Astrocyte (in vitro differentiated cells and primary cell): ENCODE data around the gene ATP13A2. TPM values are rescaled to one million over a fixed set of nuclear protein-coding genes. Genes with fewer than 3 reads are reported as not detected.

Experiments used
- DNase-seq: peaks from one replicate; pipeline ENCODE4 v3.0.0-alpha.2; 2010; ENCODE audit warnings: low read depth
- FAIRE-seq: peaks from 2 replicates; lab custom pipeline; 2011; peaks lifted over from hg19 to GRCh38; lab: Jason Lieb, UNC
- H2AFZ ChIP-seq: 2 replicates; pipeline ENCODE4 v1.6.0; 2012; ENCODE audit warnings: low read depth, low read length, inconsistent platforms
- H3K27ac ChIP-seq: 2 replicates; pipeline ENCODE4 v1.5.1; 2011; ENCODE audit warnings: low read depth, low read length, inconsistent platforms
- H3K27me3 ChIP-seq: 2 replicates; pipeline ENCODE4 v1.6.0; 2011; ENCODE audit warnings: low read length, inconsistent platforms; ENCODE audit not compliant: insufficient read depth
- H3K36me3 ChIP-seq: 2 replicates; pipeline ENCODE4 v1.5.1; 2011; ENCODE audit warnings: low read length, inconsistent platforms; ENCODE audit not compliant: insufficient read depth
- H3K4me1 ChIP-seq: 2 replicates; pipeline ENCODE4 v1.5.1; 2011; ENCODE audit warnings: low read length, inconsistent platforms; ENCODE audit not compliant: insufficient read depth
- H3K4me2 ChIP-seq: 2 replicates; pipeline ENCODE4 v1.6.0; 2012; ENCODE audit warnings: low read length, inconsistent platforms
- H3K4me3 ChIP-seq: 2 replicates; pipeline ENCODE4 v1.5.1; 2011; ENCODE audit warnings: low read depth, mild to moderate bottlenecking, low read length, inconsistent platforms; ENCODE audit not compliant: insufficient read depth
- H3K79me2 ChIP-seq: 2 replicates; pipeline ENCODE4 v1.6.0; 2012; ENCODE audit warnings: mild to moderate bottlenecking, low read length, inconsistent platforms; ENCODE audit not compliant: insufficient read depth
- H3K9ac ChIP-seq: 2 replicates; pipeline ENCODE4 v1.6.0; 2012; ENCODE audit warnings: mild to moderate bottlenecking, low read length, inconsistent platforms
- H3K9me3 ChIP-seq: 2 replicates; pipeline ENCODE4 v1.5.1; 2012; ENCODE audit warnings: low read depth, mild to moderate bottlenecking, low read length, inconsistent platforms; ENCODE audit not compliant: insufficient read depth
- H4K20me1 ChIP-seq: 2 replicates; pipeline ENCODE4 v1.6.0; 2012; ENCODE audit warnings: low read length, inconsistent platforms; ENCODE audit not compliant: insufficient read depth
- H3K27ac Mint-ChIP-seq: one replicate; pipeline ENCODE4 v1.8.0; 2021; ENCODE audit warnings: mild to moderate bottlenecking, mixed read lengths; ENCODE audit not compliant: unreplicated experiment
- H3K27me3 Mint-ChIP-seq: one replicate; pipeline ENCODE4 v1.8.0; 2021; ENCODE audit warnings: low read depth, mixed read lengths; ENCODE audit not compliant: unreplicated experiment
- H3K36me3 Mint-ChIP-seq: one replicate; pipeline ENCODE4 v1.8.0; 2021; ENCODE audit warnings: low read depth, mixed read lengths; ENCODE audit not compliant: unreplicated experiment
- H3K4me1 Mint-ChIP-seq: one replicate; pipeline ENCODE4 v1.8.0; 2021; ENCODE audit warnings: low read depth, mixed read lengths; ENCODE audit not compliant: unreplicated experiment
- H3K4me3 Mint-ChIP-seq: one replicate; pipeline ENCODE4 v1.8.0; 2021; ENCODE audit warnings: mild to moderate bottlenecking, moderate library complexity, mixed read lengths; ENCODE audit not compliant: unreplicated experiment
- H3K9me3 Mint-ChIP-seq: one replicate; pipeline ENCODE4 v1.8.0; 2021; ENCODE audit warnings: mild to moderate bottlenecking, mixed read lengths; ENCODE audit not compliant: unreplicated experiment
- EZH2 ChIP-seq: IDR thresholded peaks from 2 replicates; pipeline ENCODE4 v1.6.1; 2012; ENCODE audit warnings: mild to moderate bottlenecking, low read length, inconsistent platforms; ENCODE audit not compliant: insufficient read depth
- total RNA-seq: library from RNA; stranded (reverse); gene quantifications from 2 replicates; pipeline ENCODE4 v1.2.1, GENCODE V29; 2021
- TF ChIP-seq, protein P1 (sequence below): IDR thresholded peaks from 2 replicates; pipeline ENCODE4 v1.5.1; 2011; ENCODE audit warnings: low read depth, mild to moderate bottlenecking, inconsistent platforms, low read length, moderate library complexity; ENCODE audit not compliant: insufficient read depth

Gene ATP13A2
- total RNA-seq, 1 donor from 2014 or later: 67.8 TPM

DNA sequence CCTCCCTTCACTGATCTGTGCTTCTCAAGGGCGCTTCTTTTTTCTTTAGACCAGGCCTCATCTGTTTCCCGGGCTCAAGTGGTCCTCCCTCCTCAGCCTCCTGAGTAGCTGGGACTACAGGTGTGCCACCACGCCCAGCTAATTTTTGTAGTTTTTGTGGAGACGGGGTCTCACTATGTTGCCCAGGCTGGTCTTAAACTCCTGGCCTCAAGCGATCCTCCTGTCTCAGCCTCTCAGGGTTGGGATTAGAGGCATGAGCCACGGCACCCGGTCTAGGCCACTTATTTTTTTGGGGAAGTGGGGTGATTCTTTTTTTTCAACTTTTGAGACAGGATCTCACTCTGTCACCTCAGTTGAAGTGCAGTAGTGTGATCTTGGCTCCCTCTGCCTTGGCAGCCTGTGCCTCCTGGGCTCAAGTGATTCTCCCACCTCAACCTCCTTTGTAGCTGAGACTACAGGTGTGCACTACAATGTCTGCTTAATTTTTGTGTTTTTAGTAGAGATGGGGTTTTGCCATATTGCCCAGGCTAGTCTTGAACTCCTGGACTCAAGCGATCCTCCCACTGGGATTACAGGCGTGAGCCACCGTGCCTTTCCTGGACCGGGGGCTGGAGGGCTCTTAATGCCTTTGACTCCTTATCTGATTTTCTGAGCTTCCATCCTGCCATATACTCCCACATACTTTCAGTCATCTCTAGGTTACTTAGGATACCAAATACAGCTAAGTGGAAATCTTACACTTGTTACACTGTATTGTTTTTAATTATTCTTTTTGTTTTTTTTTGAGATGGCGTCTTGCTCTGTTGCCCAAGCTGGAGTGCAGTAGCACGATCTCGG lies 50.2 kb downstream of the ATP13A2 start:
- Histone ChIP-seq H3K9me3 (no peaks in the 10 kb centered on the region), H3K9ac (peak overlapping the region; percentile 69), H3K79me2 (no peaks in the 10 kb centered on the region), H3K4me1 (peaks cover 7% of the 10 kb centered on the region), H3K27me3 (no peaks in the 10 kb centered on the region), H2AFZ (no peak overlapping the region), H3K4me3 (peak overlapping the region; percentile 37), H4K20me1 (no peaks in the 10 kb centered on the region), H3K36me3 (no peaks in the 10 kb centered on the region), H3K27ac (no peak overlapping the region), H3K4me2 (peak overlapping the region; percentile 83)
- FAIRE-seq (no peak), DNase-seq (no peak)
- H3K27ac Mint-ChIP-seq: peak overlapping the region; percentile 41
- peaks cover 14% of the 10 kb centered on the region for H3K36me3 Mint-ChIP-seq
- TF ChIP-seq EZH2: no peak
- TF ChIP-seq, protein P1, sequence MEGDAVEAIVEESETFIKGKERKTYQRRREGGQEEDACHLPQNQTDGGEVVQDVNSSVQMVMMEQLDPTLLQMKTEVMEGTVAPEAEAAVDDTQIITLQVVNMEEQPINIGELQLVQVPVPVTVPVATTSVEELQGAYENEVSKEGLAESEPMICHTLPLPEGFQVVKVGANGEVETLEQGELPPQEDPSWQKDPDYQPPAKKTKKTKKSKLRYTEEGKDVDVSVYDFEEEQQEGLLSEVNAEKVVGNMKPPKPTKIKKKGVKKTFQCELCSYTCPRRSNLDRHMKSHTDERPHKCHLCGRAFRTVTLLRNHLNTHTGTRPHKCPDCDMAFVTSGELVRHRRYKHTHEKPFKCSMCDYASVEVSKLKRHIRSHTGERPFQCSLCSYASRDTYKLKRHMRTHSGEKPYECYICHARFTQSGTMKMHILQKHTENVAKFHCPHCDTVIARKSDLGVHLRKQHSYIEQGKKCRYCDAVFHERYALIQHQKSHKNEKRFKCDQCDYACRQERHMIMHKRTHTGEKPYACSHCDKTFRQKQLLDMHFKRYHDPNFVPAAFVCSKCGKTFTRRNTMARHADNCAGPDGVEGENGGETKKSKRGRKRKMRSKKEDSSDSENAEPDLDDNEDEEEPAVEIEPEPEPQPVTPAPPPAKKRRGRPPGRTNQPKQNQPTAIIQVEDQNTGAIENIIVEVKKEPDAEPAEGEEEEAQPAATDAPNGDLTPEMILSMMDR: no peak
- no peaks in the 10 kb centered on the region for H3K9me3 Mint-ChIP-seq
- peaks cover 9% of the 10 kb centered on the region for H3K4me1 Mint-ChIP-seq
- H3K27me3 Mint-ChIP-seq: no peaks in the 10 kb centered on the region
- peak overlapping the region; percentile 82 for H3K4me3 Mint-ChIP-seq

DNA sequence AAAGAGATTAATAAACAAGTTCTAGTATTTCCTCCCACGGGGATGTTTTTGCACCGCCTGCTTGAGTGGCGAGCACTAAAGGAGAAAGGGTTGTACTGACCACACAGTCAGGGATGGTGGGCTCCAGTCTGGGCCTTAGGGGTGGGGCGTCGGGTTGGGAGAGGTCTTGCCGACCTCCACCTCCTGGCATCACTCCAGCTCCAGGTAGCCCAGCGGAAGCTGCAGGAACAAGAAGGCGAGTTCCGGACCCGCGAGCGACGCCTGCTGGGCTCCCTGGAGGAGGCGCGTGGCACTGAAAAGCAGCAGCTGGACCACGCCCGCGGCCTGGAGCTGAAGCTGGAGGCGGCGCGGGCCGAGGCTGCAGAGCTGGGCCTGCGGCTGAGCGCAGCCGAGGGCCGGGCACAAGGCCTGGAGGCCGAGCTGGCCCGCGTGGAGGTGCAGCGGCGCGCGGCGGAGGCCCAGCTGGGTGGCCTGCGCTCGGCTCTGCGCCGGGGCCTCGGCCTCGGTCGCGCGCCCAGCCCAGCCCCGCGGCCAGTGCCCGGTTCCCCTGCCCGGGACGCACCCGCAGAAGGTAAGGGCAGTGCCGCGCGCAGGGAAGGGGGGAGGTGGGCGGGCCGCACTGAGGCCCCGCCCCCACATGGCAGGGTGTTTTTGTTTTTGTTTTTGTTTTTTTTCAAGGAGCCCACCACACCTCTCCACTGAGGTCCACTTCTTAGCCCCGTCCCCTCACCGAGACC lies 51.0 kb downstream of the ATP13A2 start:
- H3K27me3 ChIP-seq: no peaks in the 10 kb centered on the region
- TF ChIP-seq, protein P1: peak; percentile 34
- TF ChIP-seq EZH2: no peak
- H3K36me3 Mint-ChIP-seq: peaks cover 10% of the 10 kb centered on the region
- no peak overlapping the region for H3K27ac ChIP-seq
- H2AFZ ChIP-seq: peak overlapping the region; percentile 35
- H3K27ac Mint-ChIP-seq: peak overlapping the region; percentile 66
- H3K9me3 ChIP-seq: no peaks in the 10 kb centered on the region
- DNase-seq (peak; percentile 63), FAIRE-seq (no peak)
- peak overlapping the region; percentile 37 for H3K4me3 ChIP-seq
- H3K4me1 ChIP-seq: peaks cover 5% of the 10 kb centered on the region
- H3K4me1 Mint-ChIP-seq: peaks cover 9% of the 10 kb centered on the region
- peak overlapping the region; percentile 83 for H3K4me2 ChIP-seq
- peak overlapping the region; percentile 69 for H3K9ac ChIP-seq
- no peaks in the 10 kb centered on the region for H3K27me3 Mint-ChIP-seq
- H3K79me2 ChIP-seq: no peaks in the 10 kb centered on the region
- H3K36me3 ChIP-seq: no peaks in the 10 kb centered on the region
- no peaks in the 10 kb centered on the region for H3K9me3 Mint-ChIP-seq
- no peaks in the 10 kb centered on the region for H4K20me1 ChIP-seq
- peak overlapping the region; percentile 82 for H3K4me3 Mint-ChIP-seq
